GM19043 (cell line): ENCODE results near the gene CLN6.
"Not testable (repeated sequence)": the region's sequence is repeated elsewhere in the genome, so short reads cannot be mapped to it uniquely, and the experiment has no call there.

Experiments
- ATAC-seq: cut with Tn5 transposase; IDR thresholded peaks from one replicate; pipeline ENCODE4 v1.9.1; 2021; ENCODE audit warnings: low read depth; ENCODE audit not compliant: unreplicated experiment

Gene CLN6

DNA sequence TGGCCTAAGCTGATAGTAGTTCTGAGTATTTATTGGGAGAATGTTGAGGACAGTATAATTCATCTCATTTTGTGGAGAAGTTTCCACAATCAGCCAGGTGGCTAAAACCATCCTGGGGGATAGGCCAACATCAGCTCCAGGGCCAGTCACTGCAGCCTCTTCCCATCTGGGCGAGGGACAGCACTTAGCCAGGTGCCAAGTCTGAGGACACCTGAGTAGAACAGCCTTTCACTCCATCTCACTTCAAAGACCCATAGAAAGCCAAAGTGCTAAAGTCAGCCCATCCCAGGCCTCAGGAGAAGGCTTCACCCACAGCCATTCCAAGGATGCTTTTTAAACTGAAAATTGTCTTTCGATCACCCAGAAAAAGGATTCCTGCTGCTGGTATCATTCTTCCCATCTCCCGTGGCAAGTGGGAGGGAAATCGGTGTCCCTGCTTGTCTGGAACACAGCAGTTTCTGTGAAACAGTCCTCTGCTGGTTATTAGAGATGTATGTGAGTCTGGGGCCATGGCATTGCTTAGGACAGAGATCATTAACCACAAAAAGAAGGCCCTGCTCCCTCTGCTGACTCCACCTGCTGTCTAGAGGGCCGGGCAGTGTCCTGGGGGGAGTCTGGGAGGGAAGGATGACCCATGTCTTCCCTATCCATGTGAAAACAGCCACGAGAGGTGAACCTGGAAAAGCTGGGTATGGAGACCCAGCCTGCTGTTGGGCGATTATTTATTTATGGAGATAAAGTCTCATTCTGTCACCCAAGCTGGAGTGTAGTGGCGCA lies 34.0 kb downstream of the CLN6 start:
- no peak for ATAC-seq

DNA sequence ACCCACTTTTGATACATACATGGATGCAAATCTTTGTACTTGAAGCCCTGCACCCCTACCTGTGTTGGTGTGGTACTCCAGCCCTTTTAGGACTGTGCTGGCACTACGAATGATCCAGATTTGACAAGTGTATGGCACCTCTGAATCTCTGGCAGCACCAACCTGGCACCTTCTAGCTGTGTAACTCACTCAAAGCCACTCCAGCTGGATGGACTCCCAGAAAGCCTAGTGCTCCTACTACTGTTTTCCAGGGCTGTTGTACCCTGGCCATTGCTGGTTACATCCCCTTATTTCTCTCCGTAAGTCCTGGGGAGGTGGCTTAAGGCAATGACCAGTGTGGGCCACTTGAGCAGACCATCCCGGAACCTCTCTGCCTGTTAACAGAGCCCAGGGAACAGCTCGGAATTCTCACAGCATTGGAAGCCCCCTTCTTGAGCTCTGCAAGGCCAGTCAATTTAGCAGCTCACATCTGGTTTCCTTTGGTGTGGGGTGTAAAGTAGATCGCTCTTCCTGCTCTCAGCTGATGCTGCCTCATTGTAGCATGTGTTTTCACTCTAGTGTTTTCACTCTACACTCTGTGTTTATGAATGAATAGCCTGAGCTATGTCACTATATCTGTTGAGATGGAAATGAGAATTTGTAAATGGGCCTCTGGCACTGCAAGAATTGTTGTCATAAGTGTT lies 36.6 kb downstream of the CLN6 start:
- no peak for ATAC-seq

DNA sequence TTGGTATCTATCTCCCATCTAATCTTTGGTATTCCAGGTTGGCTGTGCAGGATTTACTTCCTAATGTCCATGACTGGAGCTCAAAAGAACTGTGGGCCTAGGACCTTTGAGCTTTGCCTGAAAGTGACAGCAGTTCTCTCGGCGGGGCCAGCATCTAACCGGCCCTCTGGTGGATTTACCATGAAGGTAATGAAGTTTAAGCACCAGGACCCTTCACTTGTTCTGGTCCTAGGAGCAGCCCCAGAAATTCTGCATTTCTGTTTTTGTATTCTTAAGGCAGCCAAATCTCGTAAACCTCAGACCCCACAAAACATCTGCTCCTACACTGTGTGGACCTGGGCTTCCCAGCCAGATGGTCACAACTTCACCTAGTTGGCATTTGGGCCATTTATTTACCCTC lies 37.4 kb downstream of the CLN6 start:
- no peak for ATAC-seq

DNA sequence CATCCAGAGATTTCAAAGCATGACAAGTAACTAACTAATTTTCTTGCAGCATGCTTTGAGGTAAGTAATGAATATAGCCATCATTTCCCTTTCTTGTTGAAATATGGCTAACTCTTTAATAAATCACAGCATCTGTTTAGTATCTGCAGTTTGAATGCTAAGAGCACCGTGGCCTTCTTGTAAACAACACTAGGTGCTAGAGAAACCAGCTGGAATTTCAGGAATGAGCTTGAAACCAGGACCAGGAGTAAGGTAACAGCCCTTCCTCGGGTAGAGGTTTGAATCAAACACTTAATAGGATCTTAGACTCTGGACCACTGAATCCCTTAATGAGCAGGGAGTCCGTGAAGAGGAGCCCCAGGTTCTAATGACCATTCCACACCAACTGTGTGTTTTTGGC lies 38.0 kb downstream of the CLN6 start:
- ATAC-seq, result no peak

DNA sequence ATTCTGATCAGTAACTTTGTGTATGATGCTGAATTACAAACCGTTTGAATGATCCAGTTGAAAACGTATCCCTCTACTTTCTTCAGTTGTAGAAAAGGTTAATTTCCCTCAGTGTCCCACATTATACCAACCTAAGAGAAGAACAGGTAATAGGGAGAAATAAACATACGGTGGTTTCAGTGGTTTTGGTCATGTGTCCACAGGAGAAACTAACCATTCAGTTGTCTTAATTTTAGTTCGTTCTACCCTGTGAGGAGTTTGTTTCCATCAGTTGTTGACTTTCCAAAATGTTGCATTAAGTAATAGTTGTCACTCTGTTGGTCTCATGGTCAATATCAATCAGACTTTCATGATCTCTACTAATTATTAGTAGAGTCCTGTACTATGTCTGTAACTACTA lies 39.5 kb downstream of the CLN6 start:
- ATAC-seq, result no peak

DNA sequence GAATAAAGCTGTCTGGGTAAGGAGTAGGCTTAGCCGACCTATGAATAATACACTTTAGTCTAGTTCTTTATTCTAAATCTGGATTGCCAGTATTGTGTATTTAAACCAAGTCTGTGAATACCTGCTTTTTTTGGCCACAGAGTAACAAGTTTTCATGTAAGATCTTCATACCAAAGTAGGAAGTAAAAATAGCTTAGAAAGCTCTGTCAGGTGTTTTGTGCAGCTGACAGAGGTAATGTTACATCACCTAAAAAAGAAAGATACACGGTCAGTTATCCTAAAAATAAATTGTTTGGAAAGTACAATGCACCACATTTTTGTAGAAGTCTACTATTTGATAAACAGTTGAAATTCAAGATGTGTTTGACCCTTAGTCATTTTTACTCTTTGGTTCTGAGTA lies 40.9 kb downstream of the CLN6 start:
- no peak for ATAC-seq

DNA sequence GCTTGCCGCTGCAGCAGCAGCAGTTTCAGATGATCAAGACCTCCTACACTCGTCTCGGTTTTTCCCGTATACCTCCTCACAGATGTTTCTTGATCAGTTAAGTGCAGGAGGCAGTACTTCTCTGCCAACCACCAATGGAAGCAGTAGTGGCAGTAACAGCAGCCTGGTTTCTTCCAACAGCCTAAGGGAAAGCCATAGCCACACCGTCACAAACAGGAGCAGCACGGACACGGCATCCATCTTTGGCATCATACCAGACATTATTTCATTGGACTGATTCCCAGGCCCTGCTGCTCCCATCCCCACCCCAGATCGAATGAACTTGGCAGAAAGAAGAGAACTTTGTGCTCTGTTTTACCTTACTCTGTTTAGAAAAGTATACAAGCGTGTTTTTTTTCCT lies 42.0 kb downstream of the CLN6 start:
- ATAC-seq, result no peak

DNA sequence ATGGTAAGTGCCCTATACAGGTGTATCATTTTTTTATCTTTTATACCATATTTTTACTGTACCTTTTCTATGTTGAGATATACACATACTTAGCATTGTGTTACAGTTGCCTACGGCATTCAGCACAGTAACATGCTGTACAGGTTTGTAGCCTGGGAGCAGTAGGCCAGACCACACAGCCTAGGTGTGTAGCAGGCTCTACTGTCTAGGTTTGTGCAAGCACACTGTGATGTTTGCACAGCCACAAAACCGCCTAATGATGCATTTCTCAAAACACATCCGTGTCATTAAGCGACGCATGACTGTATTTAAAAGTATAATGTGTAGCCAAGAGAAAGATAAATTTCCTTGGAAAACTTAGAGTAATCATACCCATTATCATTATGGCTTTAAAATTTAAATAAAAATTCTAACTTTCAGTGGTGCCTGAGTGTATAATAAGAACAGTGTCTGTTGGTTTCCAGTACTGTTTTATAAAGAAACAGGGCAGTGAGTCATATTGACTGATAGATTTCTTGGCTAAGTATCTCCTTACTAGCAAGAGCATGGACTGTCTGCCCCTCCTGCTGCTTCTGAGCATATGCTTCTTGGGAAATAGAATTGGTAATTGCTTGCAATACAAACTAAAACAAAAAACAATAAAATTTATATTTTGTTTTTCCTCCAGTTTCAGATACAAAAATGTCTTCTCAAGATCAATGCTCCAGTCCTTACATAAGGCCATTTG lies 42.7 kb downstream of the CLN6 start:
- ATAC-seq, result no peak

DNA sequence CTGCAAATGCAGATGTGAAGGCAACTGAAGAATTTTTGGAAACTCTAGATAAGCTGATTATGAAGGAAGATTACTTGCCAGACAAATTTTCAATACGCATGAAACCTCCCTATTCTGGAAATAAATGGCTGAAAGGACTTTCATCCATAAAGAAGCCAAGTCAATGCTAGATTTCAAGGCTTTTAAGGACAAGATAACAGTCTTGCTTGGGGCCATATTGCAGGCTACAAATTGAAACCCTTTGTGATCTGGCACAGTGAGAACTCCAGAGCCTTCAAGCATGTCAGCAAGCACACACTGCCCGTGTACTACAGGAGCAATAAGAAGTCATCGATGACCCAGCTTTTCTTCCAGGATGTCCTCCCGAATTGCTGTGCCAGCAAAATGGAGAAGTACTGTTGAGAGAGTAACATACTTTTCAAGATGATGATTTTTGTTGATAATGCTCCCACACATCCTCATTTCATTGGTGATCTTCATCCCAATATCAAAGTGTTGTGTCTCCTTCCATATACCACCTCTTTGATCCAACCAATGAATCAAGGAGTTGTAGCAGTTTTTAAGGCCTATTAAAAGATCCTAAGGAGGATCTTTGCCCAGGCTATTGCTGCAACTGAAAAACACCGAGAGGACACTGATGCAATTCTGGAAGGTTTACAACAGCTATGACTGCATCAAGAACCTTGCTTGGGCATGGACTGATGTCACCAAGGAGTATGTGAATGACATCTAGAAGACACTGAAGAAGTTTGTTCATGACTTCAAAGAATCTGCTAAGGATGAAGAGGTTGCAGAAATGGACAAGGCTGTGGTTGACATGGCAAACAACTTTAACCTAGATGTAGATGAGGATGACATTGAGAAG lies 44.7 kb downstream of the CLN6 start:
- no peak for ATAC-seq

DNA sequence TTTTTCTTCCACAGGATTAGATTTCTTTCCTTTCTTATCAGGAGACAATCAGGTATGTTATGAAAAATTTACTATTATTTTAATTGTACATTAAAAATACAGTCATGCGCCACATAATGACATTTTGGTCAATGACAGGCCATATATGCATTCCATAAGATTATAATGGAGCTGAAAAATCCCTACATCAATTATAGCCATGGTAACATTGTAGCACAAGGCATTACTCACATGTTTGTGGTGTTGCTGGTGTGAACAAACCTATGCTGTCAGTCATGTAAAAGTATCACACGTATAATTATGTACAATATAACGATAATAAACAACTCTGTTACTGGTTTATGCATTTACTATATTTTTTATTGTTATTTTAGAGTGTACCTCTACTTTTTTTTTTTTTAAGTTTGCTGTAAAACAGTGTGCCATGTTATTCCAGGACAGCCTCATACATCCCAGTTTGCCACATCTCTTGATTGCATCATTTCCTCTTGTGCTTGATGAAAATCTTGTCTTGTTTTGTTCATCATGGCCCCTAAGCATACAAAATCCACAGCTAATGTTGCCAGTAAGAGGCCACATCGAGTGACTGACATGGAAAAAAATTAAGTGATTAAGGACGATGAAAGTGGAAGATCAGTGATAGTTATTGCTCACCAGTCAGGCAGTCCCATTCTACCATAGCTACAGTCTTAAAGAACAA lies 45.8 kb downstream of the CLN6 start:
- ATAC-seq, result no peak

DNA sequence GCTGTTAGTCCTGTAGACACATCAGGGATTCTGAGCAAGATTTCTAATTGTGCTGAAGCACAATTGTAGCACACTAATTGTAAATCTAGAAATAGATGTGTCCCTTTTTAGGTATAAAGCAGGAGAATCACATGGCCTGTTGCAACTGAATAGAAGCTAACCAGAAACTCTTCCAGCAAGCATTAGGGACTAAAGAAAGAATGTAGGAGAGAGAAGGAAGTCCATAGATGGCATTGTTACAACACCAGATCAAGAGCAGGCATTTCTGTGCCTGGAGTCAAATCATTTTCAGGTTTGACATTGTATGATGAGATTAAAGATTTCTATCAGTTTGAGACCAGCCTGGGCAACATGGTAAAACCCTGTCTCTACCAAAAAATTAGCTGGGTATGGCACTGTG lies 51.8 kb downstream of the CLN6 start:
- ATAC-seq, result no peak

DNA sequence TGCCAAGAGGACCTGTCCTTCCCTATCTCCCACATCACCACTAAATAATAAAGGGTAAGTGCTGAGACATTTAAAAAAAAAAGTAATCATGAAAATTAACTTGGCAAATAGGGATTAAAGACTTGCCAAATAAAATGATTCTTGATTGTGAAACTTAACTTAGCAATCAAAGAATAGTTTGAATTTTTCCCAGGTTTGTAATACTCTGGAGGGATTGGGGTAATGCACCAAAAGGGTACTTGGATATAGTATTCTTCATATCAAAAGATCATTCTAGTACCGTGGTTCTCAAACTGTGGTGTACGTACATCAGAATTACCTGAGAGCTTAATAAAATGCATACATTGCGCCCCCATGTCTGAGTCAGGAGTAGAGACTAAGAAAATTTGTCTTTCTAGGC lies 52.9 kb downstream of the CLN6 start:
- no peak for ATAC-seq

DNA sequence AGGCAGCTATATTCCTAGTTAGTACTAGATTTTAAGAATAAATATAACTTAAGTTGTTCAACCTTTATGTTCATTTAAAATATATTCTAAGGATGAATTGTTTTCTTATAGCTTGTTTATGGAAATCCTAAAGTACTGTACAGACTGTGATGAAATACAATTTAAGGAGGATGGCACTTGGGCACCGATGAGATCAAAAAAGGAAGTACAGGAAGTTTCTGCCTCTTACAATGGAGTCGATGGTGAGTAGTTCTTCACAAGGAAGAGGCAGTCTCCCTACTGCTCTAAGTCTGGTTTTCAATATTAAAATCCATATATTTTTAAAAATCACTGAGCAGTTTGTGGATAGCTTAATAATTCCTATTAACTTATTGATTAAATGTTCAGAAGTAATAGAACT lies 54.0 kb downstream of the CLN6 start:
- no peak for ATAC-seq

DNA sequence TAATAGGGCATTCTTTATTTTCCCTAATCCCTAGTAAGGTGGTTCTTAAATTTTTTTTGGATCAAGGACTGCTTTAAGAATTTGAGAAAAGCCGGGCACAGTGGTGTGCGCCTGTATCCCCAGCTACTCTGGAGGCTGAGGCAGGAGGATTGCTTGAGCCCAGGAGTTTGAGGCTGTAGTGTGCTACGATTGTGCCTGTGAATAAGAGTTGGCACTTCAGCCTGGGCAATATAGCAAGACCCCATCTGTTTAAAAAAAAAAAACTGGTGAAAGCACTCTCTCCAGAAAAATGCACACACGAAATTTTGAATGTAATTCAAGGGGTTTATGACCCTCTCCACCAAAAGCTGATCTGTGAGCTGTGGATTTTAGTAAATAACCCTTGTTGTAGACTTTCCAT lies 56.4 kb downstream of the CLN6 start:
- no peak for ATAC-seq

DNA sequence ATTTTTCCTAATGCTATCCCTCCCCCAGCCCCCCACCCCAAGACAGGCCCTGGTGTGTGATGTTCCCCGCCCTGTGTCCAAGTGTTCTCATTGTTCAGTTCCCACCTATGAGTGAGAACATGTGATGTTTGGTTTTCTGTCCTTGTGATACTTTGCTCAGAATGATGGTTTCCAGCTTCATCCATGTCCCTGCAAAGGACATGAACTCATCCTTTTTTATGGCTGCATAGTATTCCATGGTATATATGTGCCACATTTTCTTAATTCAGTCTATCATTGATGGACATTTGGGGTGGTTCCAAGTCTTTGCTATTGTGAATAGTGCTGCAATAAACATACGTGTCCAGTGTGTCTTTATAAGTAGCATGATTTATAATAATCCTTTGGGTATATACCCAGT lies 57.5 kb downstream of the CLN6 start:
- ATAC-seq, result not testable (repeated sequence)

DNA sequence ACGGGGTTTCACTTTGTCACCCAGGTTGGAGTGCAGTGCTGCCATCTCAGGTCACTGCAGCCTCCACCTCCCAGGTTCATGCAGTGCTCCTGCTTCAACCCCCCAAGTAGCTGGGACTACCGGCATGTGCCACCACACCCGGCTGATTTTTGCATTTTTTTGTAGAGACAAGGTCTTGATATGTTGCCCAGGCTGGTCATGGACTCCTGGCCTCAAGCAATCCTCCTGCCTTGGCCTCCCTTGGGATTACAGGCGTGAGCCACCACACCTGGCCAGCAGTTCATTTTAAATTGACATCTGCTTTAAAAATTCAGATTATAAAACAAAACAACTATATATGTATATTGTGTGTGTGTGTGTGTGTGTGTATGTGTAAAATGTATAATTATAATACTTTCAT lies 62.7 kb downstream of the CLN6 start:
- no peak for ATAC-seq

DNA sequence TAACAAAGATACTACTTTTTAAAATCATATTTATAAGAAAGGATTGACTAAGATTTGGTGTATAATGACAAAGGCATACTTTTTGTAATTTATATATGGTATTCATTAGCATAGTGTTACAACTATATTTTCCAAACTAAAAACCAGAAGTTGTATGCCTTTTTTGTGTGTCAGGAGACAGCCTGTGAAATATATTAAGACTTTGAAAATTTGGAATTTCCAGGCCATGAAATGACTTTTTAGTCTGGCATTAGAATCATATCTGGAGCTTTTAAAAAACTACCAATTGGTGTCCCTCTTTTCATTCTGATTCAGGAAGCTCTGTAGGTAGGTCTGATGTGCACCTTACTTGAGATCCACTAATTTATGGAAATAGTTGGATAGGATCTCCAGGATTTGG lies 66.3 kb downstream of the CLN6 start:
- no peak for ATAC-seq

DNA sequence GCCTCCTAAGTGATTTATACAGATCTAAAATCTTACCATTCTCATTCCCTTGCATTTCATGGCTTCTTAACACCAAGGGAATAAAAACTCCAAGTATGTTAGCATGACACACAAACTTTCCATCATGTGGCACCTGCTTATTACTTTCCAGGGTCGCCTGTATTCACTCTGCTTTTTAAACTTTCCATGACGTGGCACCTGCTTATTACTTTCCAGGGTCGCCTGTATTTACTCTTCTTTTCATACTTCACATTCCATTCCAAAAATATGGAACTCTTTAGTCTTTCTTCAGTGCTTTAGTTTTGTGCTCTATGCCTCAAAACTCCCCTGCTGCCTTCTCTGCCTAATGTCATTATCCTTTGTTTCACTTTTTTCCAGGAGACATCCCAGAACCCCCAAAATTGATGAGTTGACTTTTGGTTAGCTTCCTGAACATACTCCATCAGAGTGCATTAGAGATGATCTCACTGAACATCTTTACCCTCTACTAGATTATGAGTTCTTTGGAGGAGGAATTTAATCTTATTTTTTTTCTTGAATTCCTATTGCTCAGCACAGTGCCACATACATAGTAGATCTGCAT lies 71.4 kb downstream of the CLN6 start:
- no peak for ATAC-seq

DNA sequence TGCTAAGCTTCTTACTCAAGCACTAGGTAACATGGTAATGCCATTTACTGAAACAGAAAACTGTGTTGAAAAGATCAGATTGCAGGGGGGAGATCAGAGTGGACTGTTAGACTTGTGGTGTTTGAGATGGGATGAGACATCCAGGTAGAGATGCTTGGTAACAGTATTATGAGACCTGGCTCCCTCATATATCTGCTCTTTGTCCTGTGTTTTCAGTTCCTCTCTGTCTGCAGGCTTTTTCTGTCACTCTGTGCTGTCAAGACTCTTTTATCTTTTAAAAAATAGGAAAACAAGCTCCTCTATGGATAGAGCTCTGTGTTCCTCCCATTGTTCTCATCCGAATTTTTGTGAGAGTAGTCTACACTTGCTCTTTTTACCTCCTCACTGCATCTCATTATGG lies 72.5 kb downstream of the CLN6 start:
- ATAC-seq, result no peak
